ENCODE results near the gene EIF6.
A peak's percentile ranks its signal among the peaks of the same experiment; 100 is the strongest.
"Not testable (repeated sequence)": the region's sequence is repeated elsewhere in the genome, so short reads cannot be mapped to it uniquely, and the experiment has no call there.

EIF6 gene

GRCh38 chr20:35277531-35278395 is 6.8 kb downstream of the EIF6 start, which contains the start of gene MMP24OS:
Gene MMP24OS (minus strand): TSS chr20:35278122. CDS start chr20:35277929, 193 bp downstream.
- DNase-seq: peak; percentile 90 to 96 (median 93)

- no peak for DNase-seq
Measured at GRCh38 chr20:35277127-35277526, 7.4 kb downstream of the EIF6 start.

GRCh38 chr20:35276408-35276807 is 8.2 kb downstream of the EIF6 start:
- no peak for DNase-seq

GRCh38 chr20:35275741-35276251 is 8.8 kb downstream of the EIF6 start:
- DNase-seq: no peak

GRCh38 chr20:35274172-35275092 is 10.1 kb downstream of the EIF6 start:
- DNase-seq: no peak

- no peak for DNase-seq
Measured at GRCh38 chr20:35273449-35274171, 11.0 kb downstream of the EIF6 start.

- no peak for DNase-seq
Measured at GRCh38 chr20:35271904-35272303, 12.7 kb downstream of the EIF6 start.

GRCh38 chr20:35271073-35271882 is 13.3 kb downstream of the EIF6 start:
- DNase-seq: no peak

GRCh38 chr20:35270021-35270902 is 14.3 kb downstream of the EIF6 start:
- no peak for DNase-seq

- peak; percentile 52 to 70 (median 53) for DNase-seq
Measured at GRCh38 chr20:35269055-35269781, 15.4 kb downstream of the EIF6 start.

GRCh38 chr20:35267092-35267491 is 17.5 kb downstream of the EIF6 start:
- no peak for DNase-seq

GRCh38 chr20:35264755-35265154 is 19.8 kb downstream of the EIF6 start:
- no peak for DNase-seq

GRCh38 chr20:35263532-35264341 is 20.8 kb downstream of the EIF6 start:
- DNase-seq: no peak

- DNase-seq: not testable (repeated sequence)
Measured at GRCh38 chr20:35262731-35263531, 21.6 kb downstream of the EIF6 start.

GRCh38 chr20:35262321-35262720 is 22.3 kb downstream of the EIF6 start:
- not testable (repeated sequence) for DNase-seq

- no peak for DNase-seq
Measured at GRCh38 chr20:35260426-35260825, 24.1 kb downstream of the EIF6 start.

- no peak for DNase-seq
Measured at GRCh38 chr20:35257175-35257909, 27.2 kb downstream of the EIF6 start.
